GM12875 (cell line): Measurements from ENCODE around the gene RACK1.

Source experiments
- H3K4me3 ChIP-seq: one replicate; pipeline ENCODE4 v1.5.1; 2011; ENCODE audit warnings: low read depth, low read length, control low read depth
- CTCF ChIP-seq: IDR thresholded peaks from 2 replicates; pipeline ENCODE4 v1.5.1; 2011; ENCODE audit warnings: low read depth, mild to moderate bottlenecking, control low read depth, inconsistent platforms, low read length, moderate library complexity, borderline replicate concordance; ENCODE audit not compliant: insufficient read depth

Gene RACK1

DNA sequence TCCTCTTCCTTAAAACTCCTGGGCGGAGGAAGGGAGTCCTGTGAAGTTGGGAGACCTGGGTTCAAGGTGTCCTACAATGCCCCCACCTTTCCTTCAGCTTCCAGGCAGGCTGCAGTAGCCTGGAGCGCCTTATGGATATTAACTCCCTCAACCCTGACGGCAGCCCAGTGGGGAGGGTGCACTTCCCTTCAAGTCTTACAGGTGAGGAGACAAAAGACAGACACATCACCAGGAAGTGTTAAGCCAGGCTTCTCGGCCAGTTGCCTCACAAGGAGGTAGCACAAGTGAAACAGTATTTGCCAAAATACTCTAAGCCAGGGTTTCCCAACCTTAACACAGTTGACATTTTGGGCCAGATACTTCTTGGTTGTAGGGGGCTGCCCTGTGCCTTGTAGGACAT is 42.9 kb downstream of the RACK1 start:
- TF ChIP-seq CTCF = no peak
- no peak overlapping the region for H3K4me3 ChIP-seq

DNA sequence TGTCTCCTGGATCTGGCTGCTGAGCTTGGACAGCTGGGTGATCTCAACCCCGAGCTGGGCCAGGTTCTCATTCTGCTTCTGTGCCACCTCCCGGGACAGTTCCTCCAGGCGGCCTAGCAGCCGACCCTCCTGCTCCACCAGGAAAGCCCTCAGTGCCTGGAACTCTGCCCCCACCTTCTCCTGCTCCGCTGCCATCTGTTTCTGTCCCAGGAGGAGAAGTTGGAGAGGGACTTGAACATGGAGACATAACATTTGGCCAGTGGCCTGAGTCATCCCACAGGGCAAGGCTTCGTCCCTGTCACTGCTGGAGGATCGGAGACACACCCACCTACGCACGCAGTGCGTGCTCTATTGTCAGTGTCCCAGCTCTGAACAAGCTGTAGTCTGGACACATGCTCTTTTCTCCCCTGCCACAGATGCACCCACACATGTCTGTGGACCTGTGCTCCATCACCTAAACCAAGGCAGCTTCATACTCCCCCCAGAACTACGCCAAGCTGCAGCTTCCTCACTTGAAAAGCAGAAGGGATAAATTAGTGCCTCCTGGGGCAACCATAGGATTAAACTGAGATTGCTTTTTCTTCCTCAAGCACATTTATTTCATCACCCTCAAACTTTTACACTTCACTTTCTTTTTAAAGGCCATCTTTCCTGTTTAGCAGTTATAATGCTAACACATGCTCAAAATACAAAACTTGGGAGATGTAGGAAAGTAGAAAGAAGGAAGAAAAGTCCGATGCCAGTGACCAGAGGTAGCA is 43.6 kb downstream of the RACK1 start:
- TF ChIP-seq CTCF = no peak
- no peak overlapping the region for H3K4me3 ChIP-seq

DNA sequence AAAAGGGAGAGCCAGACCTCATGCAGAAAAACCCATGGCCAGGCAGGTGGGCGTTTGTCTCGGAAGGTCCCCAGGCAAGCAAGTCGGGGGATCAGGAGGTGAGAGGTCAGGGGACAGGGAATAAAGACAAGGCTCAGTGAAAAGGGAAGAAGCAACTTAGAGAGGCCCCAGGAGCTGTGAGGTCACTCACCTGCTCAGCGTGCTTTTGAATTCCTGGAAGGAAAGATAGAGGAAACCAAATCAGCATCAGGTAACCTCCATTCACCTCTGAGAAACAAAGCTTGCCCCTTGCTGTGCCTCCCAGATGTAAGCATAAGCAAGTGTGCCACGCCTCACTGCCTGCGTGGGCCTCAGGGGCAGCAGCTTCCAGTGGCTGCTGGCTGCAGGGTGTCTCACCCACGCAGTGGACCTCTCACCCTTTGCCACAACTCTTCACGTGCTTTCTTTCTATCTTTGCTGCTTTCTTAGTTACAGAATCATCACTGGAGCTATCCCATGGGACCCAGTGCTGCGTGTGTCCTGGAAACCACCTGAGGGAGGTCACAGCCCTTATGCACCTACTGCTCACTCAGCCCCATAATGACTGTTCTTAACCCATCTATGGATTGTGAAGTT is 44.7 kb downstream of the RACK1 start:
- no peak for TF ChIP-seq CTCF
- no peak overlapping the region for H3K4me3 ChIP-seq

- no peak for TF ChIP-seq CTCF
- no peak overlapping the region for H3K4me3 ChIP-seq
These were observed 45.5 kb downstream of the RACK1 start for GRCh38 chr5:181198106-181198685.

GRCh38 chr5:181197326-181197951 is 46.3 kb downstream of the RACK1 start:
- no peak overlapping the region for H3K4me3 ChIP-seq
- no peak for TF ChIP-seq CTCF

- TF ChIP-seq CTCF = no peak
- H3K4me3 ChIP-seq = no peak overlapping the region
These were observed 48.4 kb downstream of the RACK1 start for GRCh38 chr5:181195249-181195761.
